HEK293T (cell line): ENCODE results near the gene CCDC83.

Experiments used
- BHLHE40 ChIP-seq: fragments of 450-650 bp; IDR thresholded peaks from 2 replicates; pipeline ENCODE4 v1.6.1; 2016; ENCODE audit warnings: mild to moderate bottlenecking, moderate library complexity, borderline replicate concordance
- CTBP1 ChIP-seq: fragments of 450-650 bp; IDR thresholded peaks from 2 replicates; pipeline ENCODE4 v1.6.1; 2016; ENCODE audit warnings: borderline replicate concordance
- ELF4 ChIP-seq: fragments of 450-650 bp; IDR thresholded peaks from 2 replicates; pipeline ENCODE4 v1.6.1; 2017; ENCODE audit warnings: antibody characterized with exemption
- FOXA1 ChIP-seq: fragments of 450-650 bp; IDR thresholded peaks from 2 replicates; pipeline ENCODE4 v1.6.1; 2016; ENCODE audit warnings: mild to moderate bottlenecking

DNA sequence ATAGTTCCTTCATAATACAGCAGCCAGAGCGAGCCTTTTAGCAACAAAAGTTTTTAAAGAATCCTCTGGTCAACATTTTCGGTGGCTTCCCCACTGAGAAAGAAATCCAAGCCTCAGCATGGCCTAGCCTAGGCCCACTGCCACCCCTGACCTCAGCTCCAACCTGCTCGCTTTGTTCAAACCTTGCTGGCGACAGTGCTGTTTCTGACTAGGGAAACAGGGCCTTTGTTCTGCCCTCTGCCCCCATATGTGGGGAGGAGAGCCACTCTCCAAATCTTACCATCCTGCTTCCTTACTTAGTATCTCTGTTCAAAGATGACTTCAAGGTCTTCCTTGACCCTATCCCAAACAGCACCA lies 95.8 kb downstream of the CCDC83 start:
- TF ChIP-seq ELF4, result no peak
- no peak for TF ChIP-seq CTBP1
- no peak for TF ChIP-seq FOXA1
- TF ChIP-seq BHLHE40, result no peak
